Non-pigmented ciliary epithelial cell (primary cell): ENCODE measurements around the gene NT5C1A.

Experiments
- DNase-seq: peaks from one replicate; pipeline ENCODE4 v3.0.0-alpha.2; 2010; ENCODE audit warnings: low read depth

NT5C1A gene

DNA sequence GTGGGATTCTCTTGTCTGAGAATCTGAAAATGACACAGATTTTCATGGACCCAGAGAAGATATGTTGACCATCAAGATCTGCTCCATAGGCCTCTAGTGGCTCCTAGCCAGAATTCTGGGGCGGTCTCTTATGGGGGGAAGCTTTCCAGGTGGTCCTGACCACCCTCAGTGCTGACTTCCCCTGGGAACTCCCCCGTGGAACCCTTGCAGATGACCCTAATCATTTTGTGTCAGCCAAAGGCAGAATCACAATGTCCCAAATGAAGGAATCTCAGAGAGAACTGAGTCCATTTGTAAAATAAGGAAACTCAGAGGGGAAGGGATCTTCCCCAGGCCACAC is 36.1 kb downstream of the NT5C1A start:
- no peak for DNase-seq

DNA sequence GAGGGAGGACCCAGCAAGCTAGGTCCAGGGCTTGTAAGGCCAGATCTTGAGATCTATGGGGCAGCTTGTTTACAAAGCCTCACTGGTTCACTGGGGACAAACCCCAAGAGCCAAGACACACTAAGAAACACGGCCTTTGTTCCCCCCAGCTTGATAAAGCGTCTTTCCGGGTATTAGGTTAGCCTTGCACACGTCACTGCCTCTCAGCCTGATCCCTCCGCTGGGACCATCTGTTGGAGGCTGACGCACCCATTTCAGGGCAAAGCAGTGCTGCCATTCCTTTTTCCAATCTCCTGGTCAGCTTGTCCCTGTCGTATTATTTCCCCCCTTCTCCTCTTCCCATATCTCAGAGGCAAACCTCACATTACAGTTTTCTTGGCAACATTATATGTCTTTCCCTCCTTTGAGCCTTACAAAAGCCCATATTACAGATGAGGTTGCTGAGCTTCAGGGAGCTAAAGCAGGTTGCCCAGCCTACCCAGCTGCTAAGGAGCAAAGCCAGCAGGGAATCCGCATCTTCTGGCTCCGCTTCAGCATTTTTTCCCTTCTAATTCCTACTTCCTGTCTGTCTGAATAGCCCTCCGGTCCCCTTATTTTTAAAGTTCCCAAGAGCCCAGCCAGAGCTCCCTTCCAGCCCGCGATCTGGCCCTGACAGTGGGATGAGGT is 36.6 kb downstream of the NT5C1A start:
- no peak for DNase-seq

DNA sequence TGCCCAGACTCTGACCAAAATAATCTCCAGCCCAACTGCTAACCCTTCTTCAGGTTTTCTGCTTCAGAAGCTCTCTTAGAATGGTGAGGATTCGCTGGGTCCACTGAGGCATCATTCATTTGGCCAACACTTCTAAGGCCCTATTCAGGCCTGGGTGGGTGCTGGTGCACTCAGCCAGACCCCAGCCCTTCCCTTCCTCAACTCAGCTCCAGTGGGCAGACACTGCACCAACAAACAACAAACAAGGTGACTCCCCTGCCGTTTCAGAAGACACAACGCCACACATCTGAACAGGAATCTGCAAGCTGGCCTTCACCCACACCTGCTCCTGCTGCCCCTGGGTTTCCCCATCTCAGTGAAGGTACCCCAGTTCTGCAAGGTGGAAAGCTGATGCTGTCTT is 38.5 kb downstream of the NT5C1A start:
- DNase-seq = no peak

DNA sequence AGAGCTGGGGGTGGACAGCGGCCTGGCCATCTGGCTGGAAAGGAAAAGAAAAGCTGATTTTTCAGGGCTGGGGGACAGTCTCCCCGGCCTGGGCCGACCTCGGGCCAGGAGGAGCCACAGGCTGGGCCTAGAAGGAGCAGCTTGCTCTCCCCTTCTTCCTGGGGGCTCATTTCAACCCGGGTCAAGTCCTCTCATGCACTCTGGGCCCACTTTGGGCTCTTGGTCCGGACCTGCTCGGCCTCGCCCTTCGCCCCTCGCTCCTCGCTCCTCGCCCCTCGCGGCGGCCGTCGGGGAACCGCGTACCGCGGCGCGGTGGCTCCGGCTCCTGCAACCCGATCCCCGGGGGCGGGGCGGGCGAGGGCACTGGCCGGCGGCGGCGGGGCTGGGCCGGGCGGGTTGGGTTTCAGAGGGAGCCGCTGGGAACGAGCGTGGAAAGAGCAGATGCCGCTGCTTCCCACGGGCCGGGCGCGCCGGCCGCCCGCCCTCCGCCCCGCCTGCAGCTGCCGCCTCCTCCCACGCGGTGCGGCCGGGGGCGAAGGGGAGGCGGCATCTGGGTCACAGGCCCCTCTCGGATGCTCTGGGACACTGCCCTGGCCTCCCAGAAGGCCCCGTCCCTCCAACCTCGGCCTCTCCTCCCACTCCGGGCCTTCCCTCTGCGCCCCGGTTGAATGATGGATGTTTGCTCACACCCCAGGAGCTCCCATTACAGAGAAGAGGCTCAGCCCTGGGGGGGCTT is 39.1 kb downstream of the NT5C1A start:
- DNase-seq = no peak

GRCh38 chr1:39632323-39632681 is 39.6 kb downstream of the NT5C1A start:
- DNase-seq = no peak

GRCh38 chr1:39631361-39632322 is 40.3 kb downstream of the NT5C1A start:
- no peak for DNase-seq

- DNase-seq = no peak
Observed at GRCh38 chr1:39628807-39629350, 43.0 kb downstream of the NT5C1A start.

GRCh38 chr1:39626646-39627045 is 45.3 kb downstream of the NT5C1A start:
- DNase-seq = no peak

DNA sequence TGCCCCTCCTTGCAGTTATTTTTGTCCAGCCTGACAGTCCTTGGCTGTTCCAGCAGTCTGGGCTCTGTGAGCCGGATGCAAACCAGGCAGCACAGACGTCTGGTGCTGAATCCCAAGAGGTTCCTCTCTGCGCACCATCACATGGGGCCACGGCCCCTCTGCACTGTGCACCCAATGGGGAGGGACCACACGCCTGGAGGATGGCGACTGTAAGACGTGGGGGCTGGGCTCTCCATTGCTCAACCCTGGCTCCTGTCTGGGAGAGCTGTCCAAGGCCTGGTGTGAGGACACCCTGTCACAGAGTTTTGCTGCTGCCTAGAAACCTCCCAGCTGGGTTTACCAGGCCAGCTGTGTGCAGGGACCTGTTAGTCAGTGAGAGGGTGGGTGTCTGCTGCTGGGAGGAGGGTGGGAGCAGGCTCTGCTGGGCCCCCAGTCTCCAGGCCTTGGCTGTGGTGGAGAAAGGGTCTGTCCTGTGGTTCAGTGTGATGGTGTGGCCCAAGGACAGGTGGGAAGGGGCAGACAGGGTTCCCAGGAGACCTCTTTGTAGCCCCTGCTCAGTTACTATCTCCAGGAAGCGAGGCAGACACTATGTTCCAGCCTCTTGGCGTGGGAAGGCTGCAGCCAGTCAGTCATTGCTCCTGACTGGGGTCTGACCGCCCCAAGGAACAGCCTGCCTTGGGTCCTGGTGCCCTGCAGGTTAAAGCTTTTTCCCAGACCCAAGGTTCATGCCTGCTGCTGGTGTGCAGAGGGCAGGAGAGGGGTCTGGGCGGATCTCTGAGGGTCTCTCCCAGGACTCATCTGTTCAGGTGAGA is 46.2 kb downstream of the NT5C1A start:
- no peak for DNase-seq

- DNase-seq = no peak
Observed at GRCh38 chr1:39625009-39625408, 46.9 kb downstream of the NT5C1A start.

GRCh38 chr1:39623053-39623452 is 48.9 kb downstream of the NT5C1A start:
- no peak for DNase-seq

DNA sequence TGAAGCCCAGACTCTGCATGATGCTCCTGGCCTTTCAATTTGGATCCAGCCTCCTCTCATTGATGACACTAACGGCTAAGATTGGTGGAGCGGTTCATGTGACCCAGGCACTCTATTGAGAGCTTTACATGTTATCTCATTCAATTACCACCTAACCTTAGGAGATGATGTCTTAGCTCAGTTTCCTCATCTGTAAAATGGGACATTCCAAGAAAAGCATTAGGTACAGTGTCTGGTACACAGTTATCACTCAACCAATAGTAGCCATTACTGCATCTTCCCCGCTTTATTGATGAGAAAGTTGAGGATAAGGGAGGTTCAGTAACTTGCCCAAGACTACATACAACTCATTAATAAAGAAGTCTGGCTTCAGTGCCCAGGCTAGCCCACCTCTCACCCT is 49.5 kb downstream of the NT5C1A start:
- no peak for DNase-seq

DNA sequence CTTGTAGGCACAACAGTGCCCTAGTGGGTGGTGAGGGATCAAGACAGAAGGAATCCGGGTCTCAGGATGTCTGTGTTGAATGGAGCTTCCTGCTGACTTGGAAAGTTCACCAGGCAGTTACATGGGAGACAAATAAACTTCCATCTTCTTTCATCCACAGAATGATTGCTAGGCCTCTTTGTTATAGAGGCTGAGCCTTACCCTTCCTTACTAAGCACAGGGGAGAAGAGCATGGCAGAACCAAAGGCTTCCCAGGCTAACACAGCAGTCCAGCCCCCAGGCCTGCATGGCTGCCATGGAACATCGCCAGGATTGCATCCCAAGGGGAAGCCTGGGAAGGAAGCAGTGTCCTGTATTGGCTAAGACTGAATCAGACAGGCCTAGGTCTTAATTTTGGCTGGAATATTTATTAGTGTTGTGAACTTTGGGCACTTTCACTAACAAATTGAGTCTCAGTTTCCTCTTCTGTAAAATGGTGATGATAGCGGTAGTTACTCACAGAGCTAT is 51.2 kb downstream of the NT5C1A start:
- DNase-seq = no peak

DNA sequence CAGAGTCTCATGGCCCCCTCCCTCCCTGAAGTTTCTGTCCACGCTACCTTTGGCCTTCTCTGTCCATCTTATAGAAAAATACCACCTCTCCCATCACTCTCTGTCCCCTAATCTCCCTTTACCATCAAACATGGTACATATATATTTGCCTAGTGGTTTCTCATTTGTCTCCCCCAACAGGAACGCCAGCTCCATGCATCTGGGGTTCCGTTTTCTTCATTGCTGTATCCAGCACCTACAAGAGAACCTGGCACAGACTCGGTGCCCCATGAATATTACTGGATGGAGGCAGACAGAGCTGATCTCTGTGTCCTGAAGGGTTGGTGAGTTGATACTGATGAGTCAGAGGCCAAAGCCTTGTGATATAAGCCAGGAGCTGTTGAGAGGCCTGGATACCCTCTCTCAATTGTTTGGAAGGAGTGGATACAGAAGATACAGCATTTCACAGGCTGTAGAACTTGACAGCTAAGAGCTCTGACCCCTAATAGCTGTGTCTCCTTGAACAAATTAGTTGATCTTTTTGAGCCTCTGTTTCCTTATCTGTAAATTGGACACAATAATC is 54.3 kb downstream of the NT5C1A start:
- no peak for DNase-seq

DNA sequence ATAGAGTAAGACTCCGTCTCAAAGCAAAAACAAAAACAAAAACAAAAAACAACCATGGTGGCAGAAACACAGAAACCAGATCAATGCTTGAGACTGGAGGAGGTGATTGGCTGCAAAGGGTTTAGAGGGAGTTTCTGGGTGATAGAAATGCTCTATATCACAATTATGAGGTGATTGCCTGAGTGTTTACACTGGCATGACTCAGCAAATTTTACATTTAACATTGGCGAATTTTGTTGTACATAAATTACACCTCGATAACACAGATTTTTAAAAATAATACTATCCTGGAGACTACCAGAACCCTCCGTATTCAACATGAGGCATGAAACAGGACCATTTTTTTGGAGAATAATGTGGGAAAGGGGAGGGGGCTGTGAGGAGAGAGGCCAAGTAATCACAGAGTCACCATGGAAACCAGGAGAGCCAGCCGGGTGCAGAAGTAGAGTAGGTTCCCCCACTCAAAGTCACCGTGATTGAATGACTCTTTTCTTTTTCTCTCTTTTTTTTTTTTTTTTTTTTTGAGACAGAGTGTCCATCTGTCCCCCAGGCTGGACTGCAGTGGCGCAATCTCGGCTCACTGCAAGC is 56.7 kb downstream of the NT5C1A start:
- no peak for DNase-seq

DNA sequence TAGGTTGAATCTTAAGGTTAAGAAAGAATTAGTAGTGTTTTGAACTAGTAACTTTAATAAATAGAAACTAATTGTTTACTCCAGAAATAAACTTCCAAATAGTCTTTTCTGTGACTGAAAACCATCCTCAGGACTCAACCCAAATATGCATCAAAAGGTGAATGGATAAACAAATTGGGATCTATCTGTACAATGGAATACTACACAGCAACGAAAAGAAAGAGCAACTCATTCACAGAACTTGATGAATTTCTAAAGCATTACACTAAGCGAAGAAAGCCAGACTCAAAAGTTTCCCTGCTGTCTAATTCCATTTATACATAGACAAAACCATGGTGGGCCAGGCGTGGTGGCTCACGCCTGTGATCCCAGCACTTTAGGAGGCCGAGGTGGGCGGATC is 57.4 kb downstream of the NT5C1A start:
- DNase-seq = no peak

DNA sequence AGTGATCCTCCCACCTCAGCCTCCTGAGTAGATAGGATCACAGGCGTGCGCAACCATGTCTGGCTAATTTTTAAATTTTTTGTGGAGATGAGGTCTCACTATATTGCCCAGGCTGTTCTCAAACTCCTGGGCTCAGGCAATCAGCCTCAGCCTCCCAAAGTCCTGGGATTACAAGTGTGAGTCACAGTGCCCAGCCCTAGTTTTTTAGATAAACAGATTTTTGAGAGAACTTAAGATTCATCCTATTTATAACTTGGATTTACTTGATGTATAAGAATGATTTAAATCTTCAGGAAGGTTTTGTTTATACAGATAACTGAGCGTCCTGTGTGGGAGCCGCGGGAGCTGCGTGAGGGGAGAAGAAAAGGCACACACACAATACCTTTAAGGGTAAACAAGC is 58.7 kb downstream of the NT5C1A start:
- DNase-seq = no peak

DNA sequence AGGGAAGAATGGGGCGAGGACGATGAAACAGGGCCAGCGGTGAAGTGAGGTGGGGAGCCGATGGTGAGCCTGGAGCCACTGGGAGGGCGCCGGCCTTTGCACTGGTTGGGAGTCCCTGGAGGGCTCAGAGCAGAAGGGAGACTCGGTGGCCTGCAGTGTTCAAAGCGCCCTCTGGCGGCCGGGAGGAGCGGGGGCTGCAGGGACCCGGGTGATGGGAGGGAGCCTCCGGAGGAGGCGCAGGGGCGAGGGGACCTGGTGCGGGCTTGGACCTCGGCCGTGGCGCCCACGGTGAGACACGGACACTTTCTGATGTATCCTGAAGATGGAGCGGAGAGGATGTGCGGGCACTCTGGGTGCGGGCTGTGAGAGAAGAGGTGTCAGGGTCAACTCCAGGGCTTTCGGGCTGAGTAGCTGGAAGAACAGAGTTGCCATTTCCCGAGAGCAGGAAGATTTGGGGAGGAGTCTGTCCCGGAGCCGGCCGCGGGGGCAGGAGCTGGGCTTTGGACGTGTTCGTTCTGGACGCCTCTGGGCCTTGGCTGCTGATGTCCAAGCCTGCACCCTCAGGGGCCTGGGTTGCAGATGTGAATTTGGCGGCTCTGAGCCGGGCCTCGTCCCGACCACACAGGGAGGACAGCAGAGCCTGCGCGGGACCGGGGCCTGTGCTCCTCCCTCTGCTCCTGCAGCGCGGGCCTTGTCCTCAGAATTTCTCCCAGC is 62.1 kb downstream of the NT5C1A start:
- DNase-seq = peak; percentile 10
